ENCODE results near the gene CMTM7. TPM values are rescaled to one million over a fixed set of nuclear protein-coding genes. Genes with fewer than 3 reads are reported as not detected.

Gene CMTM7
- total RNA-seq, 2 experiments from 2014 or later = 31.5 to 35.2 TPM

- ChIA-PET CTCF (interaction anchor here (0.6 to 1.5 kb wide), 4 partner anchors 16 to 204 kb away, joined by 3 to 6 read pairs (median 4); no protein-coding TSS in a partner anchor), POLR2A (interaction anchor here (0.9 to 1.8 kb wide), 7 partner anchors 16 to 968 kb away, joined by 3 to 9 read pairs (median 3); partner anchors contain the start of gene STT3B)
- intact Hi-C loops (cut with DNase I, micrococcal nuclease) = loop anchor here in 1 of 2 experiments (5.0 to 10.0 kb wide), 4 partner anchors 39 to 574 kb away; no protein-coding TSS in a partner anchor
- no peak for ATAC-seq (ENCODE audit: poor library complexity)
- H3K27me3 ChIP-seq (ENCODE audit: control insufficient read depth in 1 of 2, insufficient read depth in 2 of 2, low read length in 2 of 2) = no peaks in the 10 kb centered on the region
- H3K36me3 Mint-ChIP-seq (ENCODE audit: low read depth) = peaks cover 43% of the 10 kb centered on the region
- H3K9me3 Mint-ChIP-seq = no peaks in the 10 kb centered on the region
- peak overlapping the region; percentile 92 for H3K4me3 Mint-ChIP-seq
- no peaks in the 10 kb centered on the region for H3K9me3 ChIP-seq (ENCODE audit: control insufficient read depth in 1 of 2, insufficient read depth in 1 of 2, low read length in 2 of 2)
- H3K27ac ChIP-seq (ENCODE audit: low read depth in 1 of 2, low read length in 2 of 2) = peak overlapping the region in 1 of 2 donors; percentile 88
- H3K27me3 Mint-ChIP-seq = no peaks in the 10 kb centered on the region
- TF ChIP-seq, protein P1, sequence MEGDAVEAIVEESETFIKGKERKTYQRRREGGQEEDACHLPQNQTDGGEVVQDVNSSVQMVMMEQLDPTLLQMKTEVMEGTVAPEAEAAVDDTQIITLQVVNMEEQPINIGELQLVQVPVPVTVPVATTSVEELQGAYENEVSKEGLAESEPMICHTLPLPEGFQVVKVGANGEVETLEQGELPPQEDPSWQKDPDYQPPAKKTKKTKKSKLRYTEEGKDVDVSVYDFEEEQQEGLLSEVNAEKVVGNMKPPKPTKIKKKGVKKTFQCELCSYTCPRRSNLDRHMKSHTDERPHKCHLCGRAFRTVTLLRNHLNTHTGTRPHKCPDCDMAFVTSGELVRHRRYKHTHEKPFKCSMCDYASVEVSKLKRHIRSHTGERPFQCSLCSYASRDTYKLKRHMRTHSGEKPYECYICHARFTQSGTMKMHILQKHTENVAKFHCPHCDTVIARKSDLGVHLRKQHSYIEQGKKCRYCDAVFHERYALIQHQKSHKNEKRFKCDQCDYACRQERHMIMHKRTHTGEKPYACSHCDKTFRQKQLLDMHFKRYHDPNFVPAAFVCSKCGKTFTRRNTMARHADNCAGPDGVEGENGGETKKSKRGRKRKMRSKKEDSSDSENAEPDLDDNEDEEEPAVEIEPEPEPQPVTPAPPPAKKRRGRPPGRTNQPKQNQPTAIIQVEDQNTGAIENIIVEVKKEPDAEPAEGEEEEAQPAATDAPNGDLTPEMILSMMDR (IDR thresholded peaks at IDR 0.05) = no peak
- H3K27ac Mint-ChIP-seq = peak overlapping the region; percentile 83
- peak in 1 of 14 experiments; percentile 12 for DNase-seq
- H3K4me1 ChIP-seq (ENCODE audit: insufficient read depth, low read length) = peaks cover 23% of the 10 kb centered on the region
- H3K36me3 ChIP-seq (ENCODE audit: insufficient read depth, low read length) = no peaks in the 10 kb centered on the region
- H3K4me3 ChIP-seq (ENCODE audit: low read length) = peak overlapping the region; percentile 79
- peaks cover 52% of the 10 kb centered on the region for H3K4me1 Mint-ChIP-seq (ENCODE audit: low read depth)
These were observed 109.5 kb downstream of the CMTM7 start for GRCh38 chr3:32500880-32501782.

DNA sequence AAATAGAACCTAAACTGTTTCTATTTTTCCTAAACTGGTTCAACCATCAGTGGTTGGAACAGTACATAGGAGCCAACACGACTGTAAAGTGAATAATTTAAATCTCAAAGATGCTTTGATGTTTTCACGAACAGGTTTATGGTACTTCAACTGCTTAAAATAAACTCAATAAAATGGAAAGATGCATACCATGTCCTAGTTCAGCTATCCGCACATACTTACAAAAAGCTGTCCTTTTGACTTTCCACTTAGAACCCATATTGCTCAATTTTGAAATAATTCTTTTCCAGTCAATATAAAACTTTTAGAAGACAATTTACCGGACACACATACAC is 110.1 kb downstream of the CMTM7 start:
- TF ChIP-seq, protein P1 (IDR thresholded peaks at IDR 0.05) = no peak
- H3K4me3 ChIP-seq (ENCODE audit: low read length) = peak overlapping the region; percentile 79
- H3K27ac ChIP-seq (ENCODE audit: low read depth in 1 of 2, low read length in 2 of 2) = peak overlapping the region; percentile 88 to 92
- Mint-ChIP-seq H3K27me3 (no peaks in the 10 kb centered on the region), H3K9me3 (no peaks in the 10 kb centered on the region), H3K4me1 (ENCODE audit: low read depth) (peaks cover 46% of the 10 kb centered on the region), H3K27ac (peak overlapping the region; percentile 83), H3K4me3 (peak overlapping the region; percentile 92), H3K36me3 (ENCODE audit: low read depth) (peaks cover 37% of the 10 kb centered on the region)
- H3K36me3 ChIP-seq (ENCODE audit: insufficient read depth, low read length) = no peaks in the 10 kb centered on the region
- peaks cover 17% of the 10 kb centered on the region for H3K4me1 ChIP-seq (ENCODE audit: insufficient read depth, low read length)
- no peaks in the 10 kb centered on the region for H3K9me3 ChIP-seq (ENCODE audit: control insufficient read depth in 1 of 2, insufficient read depth in 1 of 2, low read length in 2 of 2)
- intact Hi-C loops (cut with DNase I, micrococcal nuclease) = loop anchor here in 1 of 2 experiments (5.0 to 10.0 kb wide), 4 partner anchors 39 to 573 kb away; no protein-coding TSS in a partner anchor
- peak; percentile 6 for ATAC-seq (ENCODE audit: poor library complexity)
- CTCF ChIA-PET = interaction anchor here (1.5 kb wide), 2 partner anchors 16 to 130 kb away, joined by 4 to 6 read pairs; no protein-coding TSS in a partner anchor
- no peaks in the 10 kb centered on the region for H3K27me3 ChIP-seq (ENCODE audit: control insufficient read depth in 1 of 2, insufficient read depth in 2 of 2, low read length in 2 of 2)
- POLR2A ChIA-PET = interaction anchor here (0.9 to 1.8 kb wide), 10 partner anchors 16 to 969 kb away, joined by 3 to 9 read pairs (median 3); partner anchors contain the start of gene STT3B
- DNase-seq = peak in 1 of 14 experiments; percentile 22

DNA sequence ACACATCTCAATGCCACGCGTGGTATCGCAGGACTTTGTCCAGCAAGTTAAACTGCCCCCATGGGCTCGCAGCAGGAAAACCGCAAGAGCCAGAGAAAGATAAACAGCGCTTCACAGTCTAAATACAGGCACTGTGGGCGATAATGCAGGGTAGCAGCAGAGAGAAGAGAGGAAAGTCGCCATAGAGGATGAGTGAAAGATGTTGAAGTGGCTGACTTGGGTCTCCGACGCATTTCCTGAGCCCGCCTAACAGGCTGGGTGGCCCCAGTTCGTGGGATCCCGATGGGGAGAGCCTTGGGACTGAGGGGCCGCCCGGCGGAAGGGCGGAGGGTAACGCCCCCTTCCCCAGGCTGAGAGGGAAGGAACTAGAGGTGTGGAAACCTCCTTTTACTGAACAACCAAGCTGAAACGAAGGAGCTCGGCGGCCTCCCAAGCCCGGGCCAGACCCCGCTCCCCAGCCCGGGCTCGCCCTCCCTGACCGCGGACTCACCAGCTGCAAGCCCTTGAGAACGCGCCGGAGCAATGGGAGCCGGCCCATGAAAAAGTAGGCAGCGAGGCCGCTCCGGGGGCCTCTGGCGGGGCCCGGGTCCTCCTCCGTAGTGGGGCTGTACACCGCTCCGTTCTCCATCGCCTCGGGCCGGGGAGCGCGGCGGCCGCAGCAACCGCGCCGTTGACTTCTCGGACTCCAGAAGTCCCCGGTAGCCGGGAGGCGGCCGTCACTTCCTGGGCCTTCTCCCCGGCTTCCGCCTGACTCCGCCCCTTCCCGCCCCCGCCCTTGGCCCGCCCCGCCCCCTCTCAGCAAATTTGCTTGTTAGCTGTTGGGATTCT is 110.7 kb downstream of the CMTM7 start, which contains the start of gene CMTM6:
Gene CMTM6 (minus strand): TSS at position 735 of the 828 bp plus-strand sequence. CDS start 107 bp downstream, at position 628.
- H3K4me1 Mint-ChIP-seq (ENCODE audit: low read depth) = peaks cover 43% of the 10 kb centered on the region
- Histone ChIP-seq H3K27me3 (ENCODE audit: control insufficient read depth in 1 of 2, insufficient read depth in 2 of 2, low read length in 2 of 2) (no peaks in the 10 kb centered on the region), H3K4me3 (ENCODE audit: low read length) (peak within 1 kb of the TSS; percentile 79), H3K27ac (ENCODE audit: low read depth in 1 of 2, low read length in 2 of 2) (peak within 1 kb of the TSS; percentile 88 to 92), H3K4me1 (ENCODE audit: insufficient read depth, low read length) (peaks cover 15% of the 10 kb centered on the region), H3K36me3 (ENCODE audit: insufficient read depth, low read length) (no peaks in the 10 kb centered on the region), H3K9me3 (ENCODE audit: control insufficient read depth in 1 of 2, insufficient read depth in 1 of 2, low read length in 2 of 2) (no peaks in the 10 kb centered on the region)
- intact Hi-C loops (cut with DNase I, micrococcal nuclease) = loop anchor here in 1 of 2 experiments (5.0 to 10.0 kb wide), 4 partner anchors 40 to 572 kb away; no protein-coding TSS in a partner anchor
- ChIA-PET POLR2A (interaction anchor here (0.9 to 1.8 kb wide), 11 partner anchors 17 to 969 kb away, joined by 3 to 9 read pairs (median 3); partner anchors contain the start of gene STT3B), CTCF (interaction anchor here (1.5 kb wide), 2 partner anchors 17 to 131 kb away, joined by 4 to 6 read pairs; no protein-coding TSS in a partner anchor)
- H3K27ac Mint-ChIP-seq = peak within 1 kb of the TSS; percentile 83
- ATAC-seq (ENCODE audit: poor library complexity) (peak; percentile 78), DNase-seq (peak; percentile 54 to 90 (median 67))
- peaks cover 35% of the 10 kb centered on the region for H3K36me3 Mint-ChIP-seq (ENCODE audit: low read depth)
- H3K9me3 Mint-ChIP-seq = no peaks in the 10 kb centered on the region
- TF ChIP-seq, protein P1 (IDR thresholded peaks at IDR 0.05) = no peak
- peak within 1 kb of the TSS; percentile 92 for H3K4me3 Mint-ChIP-seq
- H3K27me3 Mint-ChIP-seq = no peaks in the 10 kb centered on the region

Measured in CD4-positive, alpha-beta T cell (primary cell).